K562 (cell line): ENCODE measurements around the gene SLC1A5. TPM values are rescaled to one million over a fixed set of nuclear protein-coding genes. Genes with fewer than 3 reads are reported as not detected.

Experiments used
- BDP1 ChIP-seq: IDR thresholded peaks from 3 replicates; pipeline ENCODE4 v1.6.1; 2011; ENCODE audit not compliant: insufficient read length, insufficient read depth
- DPF2 ChIP-seq: fragments of 450-650 bp; IDR thresholded peaks from 2 replicates; pipeline ENCODE4 v1.6.1; 2016
- E2F5 ChIP-seq: sonication (generic); formaldehyde crosslinking; IDR thresholded peaks from 2 replicates; pipeline ENCODE4 v1.8.0; 2022; ENCODE audit warnings: mild to moderate bottlenecking, missing genetic modification reagents
- FOSL1 ChIP-seq: fragments of 200-800 bp; sonication (Bioruptor generic); conservative IDR thresholded peaks from 2 replicates; pipeline ENCODE4 v1.6.1; 2016; ENCODE audit warnings: missing genetic modification characterization, missing compliant biosample characterization
- HDAC2 ChIP-seq: fragments of 450-650 bp; IDR thresholded peaks from 2 replicates; pipeline ENCODE4 v1.6.1; 2016; ENCODE audit warnings: mild to moderate bottlenecking
- JUN ChIP-seq, 2 experiments: sonication (generic) in 1 of 2; formaldehyde crosslinking in 1 of 2; IDR thresholded peaks; 2 replicates each; pipeline versions ENCODE4 v1.6.1 to v1.8.0; 2012 to 2022; ENCODE audit warnings: borderline replicate concordance in 2 of 2, mild to moderate bottlenecking in 2 of 2, improper control_type of control experiment in 1 of 2, low read depth in 1 of 2, low read length in 1 of 2, missing genetic modification reagents in 1 of 2
- KHSRP ChIP-seq: fragments of 450-650 bp; IDR thresholded peaks from 2 replicates; pipeline ENCODE4 v1.6.1; 2017
- MIER1 ChIP-seq: fragments of 450-650 bp; IDR thresholded peaks from 2 replicates; pipeline ENCODE4 v1.6.1; 2016; ENCODE audit warnings: antibody characterized with exemption, mild to moderate bottlenecking, low read depth
- SIN3B ChIP-seq: fragments of 450-650 bp; IDR thresholded peaks from 2 replicates; pipeline ENCODE4 v1.6.1; 2017; ENCODE audit warnings: low read depth, mild to moderate bottlenecking, moderate library complexity
- TAF15 ChIP-seq: fragments of 200-400 bp; formaldehyde crosslinking; IDR thresholded peaks from 2 replicates; pipeline ENCODE4 v1.6.1; 2017; ENCODE audit warnings: mild to moderate bottlenecking, low read depth, low read length, moderate library complexity
- ZFPM2 ChIP-seq: fragments of 250-450 bp; sonication (Bioruptor Pico); IDR thresholded peaks from 2 replicates; pipeline ENCODE4 v1.5.1; 2022; ENCODE audit warnings: mild to moderate bottlenecking
- ZNF224 ChIP-seq: sonication (generic); formaldehyde crosslinking; IDR thresholded peaks from 2 replicates; pipeline ENCODE4 v1.8.0; 2022; ENCODE audit warnings: mild to moderate bottlenecking, missing genetic modification reagents
- ZNF277 ChIP-seq: fragments of 250-450 bp; sonication (Bioruptor Pico); IDR thresholded peaks from 2 replicates; pipeline ENCODE4 v1.8.0; 2022; ENCODE audit warnings: inconsistent platforms, mild to moderate bottlenecking, moderate library complexity, borderline replicate concordance
- ZNF696 ChIP-seq: fragments of 250-450 bp; sonication (Bioruptor Pico); conservative IDR thresholded peaks from 2 replicates; pipeline ENCODE4 v1.4.0; 2020; ENCODE audit warnings: mild to moderate bottlenecking, moderate library complexity
- ZNF740 ChIP-seq, 3 experiments: fragments of 200-800 bp in 1 of 3; sonication (Bioruptor generic) in 1 of 3; sonication (generic) in 1 of 3; formaldehyde crosslinking in 1 of 3; IDR thresholded peaks; 2 replicates each; pipeline versions ENCODE4 v1.6.1 to v1.8.0; 2016 to 2022; ENCODE audit warnings: mild to moderate bottlenecking in 2 of 3, missing compliant biosample characterization in 2 of 3, missing genetic modification characterization in 2 of 3, missing genetic modification reagents in 1 of 3
- polyA plus RNA-seq, 8 experiments: library from polyadenylated mRNA; depleted of rRNA in 4 of 8; stranded (reverse) in 5 of 8; unstranded in 3 of 8; fragments of >200 nt; fragmentation: Nextera tagmentation in 2 of 8; fragmentation: Illumina TruSeq in 1 of 8; extraction: Ambion mirVana in 2 of 8; extraction: Trizol in 1 of 8; gene quantifications; 2 replicates each; pipeline versions ENCODE4 v1.2.1 to v1.2.3, GENCODE V29; 2011 to 2014; ENCODE audit warnings: inconsistent platforms in 1 of 8, missing spikeins in 1 of 8
- total RNA-seq, 7 experiments: library from RNA; depleted of rRNA in 6 of 7; stranded (reverse); fragments of >200 nt in 6 of 7; fragmentation: Illumina TruSeq in 2 of 7; extraction: Trizol in 2 of 7; gene quantifications; 2 replicates each; pipeline versions ENCODE4 v1.2.1 to v1.2.3, GENCODE V29; 2011 to 2021; ENCODE audit warnings: low replicate concordance in 1 of 7
- TF ChIP-seq, protein P1 (sequence below): fragments of 200-800 bp; sonication (Bioruptor generic); IDR thresholded peaks from 2 replicates; pipeline ENCODE4 v1.6.1; 2017; ENCODE audit warnings: missing genetic modification characterization, missing compliant biosample characterization
- TF ChIP-seq, protein P2 (sequence below): fragments of 250-450 bp; sonication (Bioruptor Pico); IDR thresholded peaks from 2 replicates; pipeline ENCODE4 v1.8.0; 2021; ENCODE audit warnings: borderline replicate concordance, mild to moderate bottlenecking, moderate library complexity; ENCODE audit not compliant: poor library complexity, severe bottlenecking
- TF ChIP-seq, protein P3 (sequence below): conservative IDR thresholded peaks from 2 replicates; pipeline ENCODE4 v1.6.1; 2011; ENCODE audit warnings: low read depth, mild to moderate bottlenecking, low read length; ENCODE audit not compliant: control insufficient read depth

SLC1A5 gene
- total and polyA plus RNA-seq, 9 of the 15 experiments (the other 6 are each of a cell fraction or from before 2014, with no cell fraction given), result 31.2 to 417 (median 134) TPM

- TF ChIP-seq ZNF696 (CRISPR knock-in tag) (no peak), BDP1 (no peak), FOSL1 (tag) (peak; percentile 52), JUN (IDR thresholded peaks at IDR 0.05; ENCODE audit: borderline replicate concordance, low read depth, low read length) (peak; percentile 78), JUN (CRISPR knock-in tag; IDR thresholded peaks at IDR 0.05; ENCODE audit: borderline replicate concordance) (no peak), ZNF740 (CRISPR knock-in tag; IDR thresholded peaks at IDR 0.05) (0 out of 2 replicates have a peak, but pooled peaks have one; percentile 69), ZNF740 (tag; IDR thresholded peaks at IDR 0.05) (no peak), MIER1 (no peak), ZNF277 (no peak), TAF15 (no peak), ZFPM2 (no peak), HDAC2 (0 out of 2 replicates have a peak, but pooled peaks have one; percentile 44), ZNF224 (CRISPR knock-in tag) (no peak), E2F5 (CRISPR knock-in tag) (peak; percentile 87; the same call in 1 of the 2 replicates), DPF2 (peak; percentile 60), KHSRP (no peak), SIN3B (0 out of 2 replicates have a peak, but pooled peaks have one; percentile 7)
- TF ChIP-seq, protein P1, sequence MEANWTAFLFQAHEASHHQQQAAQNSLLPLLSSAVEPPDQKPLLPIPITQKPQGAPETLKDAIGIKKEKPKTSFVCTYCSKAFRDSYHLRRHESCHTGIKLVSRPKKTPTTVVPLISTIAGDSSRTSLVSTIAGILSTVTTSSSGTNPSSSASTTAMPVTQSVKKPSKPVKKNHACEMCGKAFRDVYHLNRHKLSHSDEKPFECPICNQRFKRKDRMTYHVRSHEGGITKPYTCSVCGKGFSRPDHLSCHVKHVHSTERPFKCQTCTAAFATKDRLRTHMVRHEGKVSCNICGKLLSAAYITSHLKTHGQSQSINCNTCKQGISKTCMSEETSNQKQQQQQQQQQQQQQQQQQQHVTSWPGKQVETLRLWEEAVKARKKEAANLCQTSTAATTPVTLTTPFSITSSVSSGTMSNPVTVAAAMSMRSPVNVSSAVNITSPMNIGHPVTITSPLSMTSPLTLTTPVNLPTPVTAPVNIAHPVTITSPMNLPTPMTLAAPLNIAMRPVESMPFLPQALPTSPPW, result peak; percentile 81
- TF ChIP-seq, protein P2, sequence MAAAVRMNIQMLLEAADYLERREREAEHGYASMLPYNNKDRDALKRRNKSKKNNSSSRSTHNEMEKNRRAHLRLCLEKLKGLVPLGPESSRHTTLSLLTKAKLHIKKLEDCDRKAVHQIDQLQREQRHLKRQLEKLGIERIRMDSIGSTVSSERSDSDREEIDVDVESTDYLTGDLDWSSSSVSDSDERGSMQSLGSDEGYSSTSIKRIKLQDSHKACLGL, result no peak
- TF ChIP-seq, protein P3, sequence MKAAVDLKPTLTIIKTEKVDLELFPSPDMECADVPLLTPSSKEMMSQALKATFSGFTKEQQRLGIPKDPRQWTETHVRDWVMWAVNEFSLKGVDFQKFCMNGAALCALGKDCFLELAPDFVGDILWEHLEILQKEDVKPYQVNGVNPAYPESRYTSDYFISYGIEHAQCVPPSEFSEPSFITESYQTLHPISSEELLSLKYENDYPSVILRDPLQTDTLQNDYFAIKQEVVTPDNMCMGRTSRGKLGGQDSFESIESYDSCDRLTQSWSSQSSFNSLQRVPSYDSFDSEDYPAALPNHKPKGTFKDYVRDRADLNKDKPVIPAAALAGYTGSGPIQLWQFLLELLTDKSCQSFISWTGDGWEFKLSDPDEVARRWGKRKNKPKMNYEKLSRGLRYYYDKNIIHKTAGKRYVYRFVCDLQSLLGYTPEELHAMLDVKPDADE, result 0 out of 2 replicates have a peak, but pooled peaks have one; percentile 70
These were observed 3.9 kb downstream of the SLC1A5 start (continued) for GRCh38 chr19:46784262-46785053.
